GM12801 (cell line): ENCODE measurements around the gene AFAP1.

Source experiments
- CTCF ChIP-seq: IDR thresholded peaks from one replicate; pipeline ENCODE4 v1.5.1; 2011; ENCODE audit warnings: control low read depth; ENCODE audit not compliant: insufficient read length; ENCODE audit errors: extremely low read depth

AFAP1 gene

GRCh38 chr4:7874838-7875237 is 64.8 kb downstream of the AFAP1 start:
- no peak for TF ChIP-seq CTCF

- no peak for TF ChIP-seq CTCF
These were observed 65.8 kb downstream of the AFAP1 start for GRCh38 chr4:7873881-7874280.

GRCh38 chr4:7872264-7872771 is 67.3 kb downstream of the AFAP1 start:
- TF ChIP-seq CTCF, result no peak

- TF ChIP-seq CTCF, result no peak
These were observed 68.3 kb downstream of the AFAP1 start for GRCh38 chr4:7871356-7871755.

GRCh38 chr4:7868892-7869471 is 70.7 kb downstream of the AFAP1 start:
- TF ChIP-seq CTCF, result no peak

- TF ChIP-seq CTCF, result no peak
These were observed 71.3 kb downstream of the AFAP1 start for GRCh38 chr4:7868436-7868775.

GRCh38 chr4:7867701-7868435 is 71.8 kb downstream of the AFAP1 start:
- no peak for TF ChIP-seq CTCF
